HS-27A (cell line): ENCODE data around the gene RGS11.
"Not testable (repeated sequence)": the region's sequence is repeated elsewhere in the genome, so short reads cannot be mapped to it uniquely, and the experiment has no call there.

Experiments
- DNase-seq: peaks from one replicate; pipeline ENCODE4 v3.0.0-alpha.2; 2012; ENCODE audit warnings: low read depth, missing footprints

Gene RGS11

DNA sequence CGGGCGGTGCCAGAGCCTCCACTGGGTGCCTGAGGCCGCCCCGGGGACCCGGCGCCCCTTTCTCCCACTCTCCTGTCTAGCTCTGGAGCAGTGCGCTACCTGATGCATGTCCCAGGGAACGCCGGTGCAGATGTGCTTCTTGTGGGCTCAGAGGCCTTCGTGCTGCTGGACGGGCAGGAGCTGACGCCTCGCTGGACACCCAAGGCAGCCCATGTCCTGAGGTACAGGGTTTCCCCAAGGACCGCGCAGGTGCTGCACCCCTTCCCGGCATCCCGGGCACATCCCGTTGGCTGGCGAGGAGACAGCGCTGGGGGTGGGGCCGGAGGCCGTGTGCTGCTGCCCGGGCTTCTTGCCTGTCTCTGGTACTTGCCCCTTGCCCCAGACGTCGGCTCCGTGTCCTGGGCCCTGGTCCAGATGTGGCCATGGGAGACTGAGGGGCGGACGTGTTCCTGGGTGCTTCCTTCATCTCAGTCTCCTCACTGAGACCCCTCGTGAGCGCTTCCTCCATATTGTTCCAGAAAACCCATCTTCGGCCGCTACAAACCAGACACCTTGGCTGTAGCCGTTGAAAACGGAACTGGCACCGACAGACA, 12.5 kb downstream of the RGS11 start:
- no peak for DNase-seq

DNA sequence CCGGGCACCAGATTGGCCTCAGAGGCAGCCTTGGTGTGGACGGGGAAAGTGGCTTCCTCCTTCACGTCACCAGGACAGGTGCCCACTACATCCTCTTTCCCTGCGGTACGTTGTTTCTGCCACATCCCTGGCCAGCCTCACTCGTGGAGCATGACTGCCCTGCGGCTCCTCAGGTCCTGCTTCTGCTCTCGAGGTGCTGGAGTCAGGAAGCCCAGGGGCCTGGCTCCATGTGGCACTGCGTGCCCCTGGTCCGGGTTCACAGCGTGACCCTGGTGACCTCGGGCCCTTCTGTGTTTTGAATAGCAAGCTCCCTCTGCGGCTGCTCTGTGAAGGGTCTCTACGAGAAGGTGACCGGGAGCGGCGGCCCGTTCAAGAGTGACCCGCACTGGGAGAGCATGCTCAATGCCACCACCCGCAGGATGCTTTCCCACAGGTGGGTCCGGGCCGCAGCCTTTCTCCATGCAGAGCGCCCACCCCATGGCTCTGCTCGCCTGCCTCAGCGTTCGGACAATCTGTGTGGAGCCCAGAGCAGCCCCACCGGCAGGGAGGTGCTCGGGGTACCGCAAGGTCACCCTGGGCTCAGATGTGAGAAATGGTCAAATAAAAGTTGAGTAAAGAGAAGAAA, 13.5 kb downstream of the RGS11 start:
- no peak for DNase-seq

DNA sequence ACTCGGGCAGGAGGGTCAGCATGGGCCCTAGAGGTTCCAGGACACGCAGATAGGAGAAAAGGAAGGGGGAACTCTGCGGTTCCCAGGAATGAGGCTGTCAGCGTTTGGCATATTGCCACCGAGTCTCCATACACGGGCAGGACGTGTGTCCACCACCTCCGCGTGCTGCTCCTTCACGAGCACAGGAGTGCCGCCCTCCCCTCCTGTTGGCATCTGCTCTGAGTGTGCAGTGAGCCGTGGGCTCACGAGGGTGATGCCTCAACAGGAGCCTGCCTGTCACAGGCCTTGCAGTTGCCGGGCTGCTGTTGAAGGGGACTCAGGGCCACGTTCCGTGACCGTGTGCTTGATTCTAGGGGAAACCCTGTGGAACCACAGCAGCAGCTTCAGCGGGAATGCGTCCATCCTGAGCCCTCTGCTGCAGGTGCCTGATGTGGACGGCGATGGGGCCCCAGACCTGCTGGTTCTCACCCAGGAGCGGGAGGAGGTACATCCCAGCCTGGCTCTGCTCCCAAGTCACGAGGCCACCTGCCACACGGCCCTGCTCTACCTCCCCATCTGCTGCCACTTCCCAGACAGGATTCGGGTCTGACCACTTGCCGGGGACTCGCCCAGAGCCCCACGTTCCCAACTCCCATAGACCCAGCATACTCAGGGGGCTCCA, 14.6 kb downstream of the RGS11 start:
- no peak for DNase-seq

DNA sequence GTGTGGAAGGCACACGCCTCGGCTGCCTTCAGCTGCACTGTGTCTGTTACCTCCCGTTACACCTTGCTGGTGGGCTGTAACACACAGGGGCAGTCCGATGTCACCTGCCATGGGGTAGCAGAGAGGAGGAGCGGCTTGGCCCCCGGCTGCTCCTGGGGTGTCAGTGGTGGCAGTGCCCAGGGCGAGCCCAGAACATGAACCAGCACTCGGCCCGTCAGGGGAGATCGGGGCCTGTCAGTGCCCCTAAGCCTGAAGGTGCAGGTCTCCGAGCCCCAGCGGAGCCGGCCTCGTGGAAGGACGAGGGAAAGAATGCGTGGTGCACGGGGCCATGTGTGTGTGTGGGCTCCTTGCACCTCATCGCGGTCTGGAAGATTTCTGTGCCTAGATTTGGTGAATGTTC, 15.4 kb downstream of the RGS11 start:
- DNase-seq, result no peak

DNA sequence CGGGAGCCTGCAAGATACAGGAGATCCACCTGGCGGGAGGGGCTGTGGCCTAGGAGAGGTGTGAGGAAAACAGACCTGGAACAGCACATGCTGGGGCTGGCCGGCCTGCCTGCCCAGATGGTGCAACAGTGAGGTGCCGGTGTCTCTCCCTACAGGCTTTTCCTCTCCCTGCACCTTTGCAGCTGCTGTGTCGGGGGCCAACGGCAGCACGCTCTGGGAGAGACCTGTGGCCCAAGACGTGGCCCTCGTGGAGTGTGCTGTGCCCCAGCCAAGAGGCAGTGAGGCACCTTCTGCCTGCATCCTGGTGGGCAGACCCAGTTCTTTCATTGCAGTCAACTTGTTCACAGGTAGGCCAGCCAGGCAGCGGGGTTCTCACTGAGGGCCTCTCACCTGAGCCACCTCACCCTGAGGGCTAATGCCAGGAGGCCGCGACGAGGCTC, 15.9 kb downstream of the RGS11 start:
- no peak for DNase-seq

DNA sequence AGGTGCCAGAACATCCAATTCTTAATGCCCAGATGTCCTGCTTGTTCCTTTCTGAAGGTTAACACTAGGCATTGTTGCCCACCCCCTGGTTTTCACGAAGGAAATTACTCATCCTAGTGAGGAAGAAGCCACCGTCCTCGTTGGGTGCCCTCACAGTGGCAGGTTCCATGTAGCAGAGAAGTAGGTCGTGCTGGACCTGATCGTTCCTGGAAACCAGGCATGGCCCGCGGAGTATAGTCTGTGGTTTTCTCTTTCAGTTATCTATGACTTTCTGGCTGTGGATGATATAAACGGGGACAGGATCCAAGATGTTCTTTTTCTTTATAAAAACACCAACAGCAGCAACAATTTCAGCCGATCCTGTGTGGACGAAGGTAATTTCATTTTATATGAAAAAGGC, 16.5 kb downstream of the RGS11 start:
- DNase-seq, result no peak

DNA sequence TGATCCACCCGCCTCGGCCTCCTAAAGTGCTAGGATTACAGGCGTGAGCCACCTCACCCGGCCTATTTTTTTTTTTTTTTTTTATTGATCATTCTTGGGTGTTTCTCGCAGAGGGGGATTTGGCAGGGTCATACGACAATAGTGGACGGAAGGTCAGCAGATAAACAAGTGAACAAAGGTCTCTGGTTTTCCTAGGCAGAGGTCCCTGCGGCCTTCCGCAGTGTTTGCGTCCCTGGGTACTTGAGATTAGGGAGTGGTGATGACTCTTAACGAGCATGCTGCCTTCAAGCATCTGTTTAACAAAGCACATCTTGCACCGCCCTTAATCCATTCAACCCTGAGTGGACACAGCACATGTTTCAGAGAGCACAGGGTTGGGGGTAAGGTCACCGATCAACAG, 17.7 kb downstream of the RGS11 start:
- not testable (repeated sequence) for DNase-seq

DNA sequence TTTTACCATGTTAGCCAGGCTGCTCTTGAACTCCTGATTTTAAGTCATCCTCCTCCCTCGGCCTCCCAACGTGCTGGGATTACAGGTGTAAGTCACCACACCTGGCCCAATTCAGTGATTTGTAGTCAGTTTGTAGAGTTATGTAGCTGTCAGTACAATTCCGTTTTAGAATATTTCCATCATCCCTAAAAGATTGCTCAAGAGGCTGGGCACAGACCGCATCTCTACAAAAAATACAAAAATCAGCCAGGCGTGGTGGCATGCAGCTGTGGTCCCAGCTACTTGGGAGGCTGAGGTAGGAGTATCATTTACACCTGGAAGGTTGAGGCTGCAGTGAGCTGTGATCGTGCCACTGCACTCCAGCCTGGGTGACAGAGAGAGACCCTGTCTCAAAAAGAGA, 20.6 kb downstream of the RGS11 start:
- no peak for DNase-seq

DNA sequence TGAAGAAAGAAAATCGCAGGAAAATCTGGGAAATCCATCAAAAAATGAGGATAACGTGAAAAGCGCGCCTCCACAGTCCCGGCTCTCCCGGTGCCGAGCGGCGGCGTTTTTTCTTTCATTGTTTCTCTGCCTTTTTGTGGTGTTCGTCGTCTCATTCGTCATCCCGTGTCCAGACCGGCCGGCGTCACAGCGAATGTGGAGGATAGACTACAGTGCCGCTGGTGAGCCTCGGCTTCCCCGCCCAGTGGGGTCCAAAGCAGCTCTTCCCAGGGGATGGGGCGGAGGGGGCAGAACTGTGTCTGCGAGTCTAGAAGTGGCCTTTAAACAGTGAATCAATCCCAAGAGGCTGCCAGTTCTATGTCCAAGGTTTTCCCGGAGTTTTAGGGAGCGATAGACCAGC, 21.3 kb downstream of the RGS11 start:
- DNase-seq, result no peak

DNA sequence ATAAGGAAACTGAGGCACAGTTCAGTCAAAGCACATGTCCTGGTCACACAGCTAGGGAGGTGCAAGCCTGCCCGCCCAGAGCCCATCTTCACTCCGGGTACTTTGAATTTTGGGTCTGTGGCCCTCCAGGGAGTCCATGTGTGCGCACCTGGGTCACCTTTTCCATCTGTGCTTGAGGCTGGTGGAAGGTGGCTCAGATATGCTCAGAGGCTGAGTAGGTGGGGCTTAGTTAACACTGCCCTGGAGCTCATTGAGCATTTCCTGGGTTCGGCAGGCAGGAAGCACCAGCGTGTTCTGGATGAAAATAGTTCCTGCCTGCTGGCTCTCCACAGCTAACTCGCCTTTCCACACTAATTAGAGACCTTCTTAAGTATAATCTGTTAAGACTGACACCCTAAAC, 21.9 kb downstream of the RGS11 start:
- DNase-seq, result no peak

DNA sequence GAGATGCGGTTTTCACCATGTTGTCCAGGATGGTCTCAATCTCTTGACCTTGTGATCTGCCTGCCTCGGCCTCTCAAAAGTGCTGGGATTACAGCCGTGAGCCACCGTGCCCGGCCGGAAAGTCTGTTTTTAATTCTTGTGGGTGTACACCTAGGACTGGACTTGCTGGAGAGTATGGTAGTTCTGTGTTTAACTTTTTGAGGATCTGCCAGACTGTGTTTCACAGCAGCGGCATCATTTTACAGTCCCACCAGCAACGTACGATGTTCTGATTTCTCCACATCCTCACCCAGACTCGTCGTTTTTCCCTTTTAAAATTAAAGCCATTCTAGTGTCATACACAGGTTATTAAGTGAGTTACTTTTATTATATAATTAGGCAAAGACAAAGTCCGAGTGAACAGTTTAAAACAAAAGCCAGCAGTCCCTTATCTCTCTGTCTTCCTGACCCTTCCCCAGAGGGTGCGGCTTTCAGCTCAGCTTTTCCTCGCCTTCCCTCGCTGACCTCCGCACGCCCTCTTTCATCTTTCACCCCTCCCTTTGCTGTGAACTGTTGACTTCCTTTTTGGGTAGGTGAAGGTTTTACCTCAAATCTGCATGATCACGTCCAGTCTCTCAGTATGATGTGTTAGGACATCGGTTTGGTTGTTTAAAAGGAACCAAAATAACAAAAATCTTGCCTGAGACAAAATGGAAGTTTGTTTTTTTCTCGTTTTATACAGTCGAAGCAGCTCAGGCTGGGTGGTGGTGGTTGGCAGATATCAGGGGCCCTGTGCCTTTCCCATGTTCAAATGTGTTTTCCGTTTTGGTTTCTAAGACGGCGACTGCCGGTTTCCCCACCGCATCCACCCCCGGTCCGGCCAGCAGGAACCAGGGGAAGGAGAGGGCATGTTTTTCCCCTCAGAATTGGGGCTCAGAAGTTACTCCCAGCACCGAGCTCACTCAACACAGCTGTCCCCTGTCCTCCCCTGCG, 23.1 kb downstream of the RGS11 start:
- no peak for DNase-seq

DNA sequence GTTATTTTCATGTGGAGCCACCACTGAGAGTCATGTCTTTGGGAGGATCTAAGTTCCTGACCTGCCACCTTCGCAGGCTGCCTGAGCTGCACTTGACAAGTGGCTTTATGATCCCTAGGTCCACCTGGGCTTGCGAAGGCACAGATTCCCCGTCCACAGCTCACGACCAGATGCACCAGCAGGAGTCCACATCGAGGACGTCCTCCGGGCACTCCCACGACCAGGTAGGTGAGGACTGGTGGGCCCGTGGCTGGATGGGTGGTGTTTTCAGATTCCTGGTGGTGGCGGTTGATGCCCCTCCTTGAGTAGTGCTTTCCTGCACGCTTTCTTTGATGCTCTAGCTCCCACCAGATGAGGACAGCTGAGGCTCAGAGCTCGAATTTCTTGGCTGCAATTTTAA, 26.3 kb downstream of the RGS11 start:
- DNase-seq, result no peak

DNA sequence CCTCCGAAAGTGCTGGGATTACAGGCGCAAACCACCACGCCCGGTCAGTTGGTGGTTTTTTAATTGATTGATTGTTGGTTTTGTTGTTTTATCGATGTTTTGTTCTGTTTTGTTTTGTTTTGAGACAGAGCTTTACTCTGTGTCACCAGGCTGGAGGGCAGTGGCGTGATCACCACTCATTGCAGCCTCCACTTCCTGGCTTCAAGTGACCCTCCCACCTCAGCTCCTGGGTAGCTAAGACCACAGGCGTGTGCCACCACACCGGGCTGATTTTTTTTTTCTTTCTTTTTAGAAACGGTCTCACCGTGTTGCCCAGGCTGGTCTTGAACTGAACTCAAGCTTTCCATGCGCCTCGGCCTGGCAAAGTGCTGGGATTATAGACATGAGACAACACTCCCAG, 28.7 kb downstream of the RGS11 start:
- no peak for DNase-seq

DNA sequence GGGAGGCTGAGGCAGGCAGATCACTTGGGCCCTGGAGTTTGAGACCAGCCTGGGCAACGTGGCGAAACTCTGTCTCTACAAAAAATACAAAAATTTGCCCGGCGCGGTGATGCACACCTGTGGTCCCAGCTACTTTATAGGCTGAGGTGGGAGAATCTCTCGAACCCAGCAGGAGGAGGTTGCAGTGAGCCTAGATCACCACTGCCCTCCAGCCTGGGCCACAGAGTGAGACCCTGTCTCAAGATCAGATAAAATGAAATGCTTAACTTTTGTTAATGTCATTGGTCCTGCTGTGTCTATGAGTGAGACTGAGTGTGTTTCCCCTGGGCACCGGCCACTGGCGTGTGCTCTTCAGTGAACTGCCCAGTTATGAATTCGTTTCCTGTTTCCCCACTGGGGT, 30.6 kb downstream of the RGS11 start:
- no peak for DNase-seq

DNA sequence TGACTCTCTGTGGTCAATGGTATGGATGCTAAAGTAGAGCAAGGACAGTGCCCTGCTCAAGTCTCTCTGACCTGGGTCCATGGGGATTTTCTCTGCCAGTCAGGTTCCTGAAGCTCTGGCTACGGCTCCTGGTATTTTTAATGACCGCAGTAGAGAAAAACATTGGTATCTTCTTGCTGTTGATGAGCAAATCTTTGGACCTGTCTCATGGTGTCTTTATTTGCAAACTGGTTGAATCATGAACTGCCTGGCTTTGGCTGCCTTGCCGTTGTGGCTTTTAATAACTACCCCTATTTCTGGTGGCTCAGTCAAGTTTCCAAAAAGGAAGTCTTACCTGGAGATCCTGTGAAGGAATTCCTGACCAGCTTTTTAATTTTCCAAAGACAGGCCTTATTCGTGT, 32.4 kb downstream of the RGS11 start:
- DNase-seq, result no peak

DNA sequence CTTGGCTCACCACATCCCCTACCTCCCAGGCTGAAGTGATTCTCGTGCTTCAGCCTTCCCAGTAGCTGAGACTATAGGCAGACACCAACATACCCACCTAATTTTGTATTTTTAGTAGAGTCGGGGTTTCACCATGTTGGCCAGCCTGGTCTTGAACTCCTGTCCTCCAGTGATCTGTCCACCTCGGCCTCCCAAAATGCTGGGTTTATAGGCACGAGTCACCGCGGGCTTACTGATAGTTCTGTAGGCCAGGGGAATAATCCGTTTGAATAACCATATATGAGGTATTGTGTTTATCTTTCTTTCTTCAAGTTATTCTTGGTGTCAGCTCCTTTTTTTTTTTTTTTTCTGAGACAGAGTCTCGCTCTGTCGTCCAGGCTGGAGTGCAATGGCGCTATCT, 33.5 kb downstream of the RGS11 start:
- no peak for DNase-seq

DNA sequence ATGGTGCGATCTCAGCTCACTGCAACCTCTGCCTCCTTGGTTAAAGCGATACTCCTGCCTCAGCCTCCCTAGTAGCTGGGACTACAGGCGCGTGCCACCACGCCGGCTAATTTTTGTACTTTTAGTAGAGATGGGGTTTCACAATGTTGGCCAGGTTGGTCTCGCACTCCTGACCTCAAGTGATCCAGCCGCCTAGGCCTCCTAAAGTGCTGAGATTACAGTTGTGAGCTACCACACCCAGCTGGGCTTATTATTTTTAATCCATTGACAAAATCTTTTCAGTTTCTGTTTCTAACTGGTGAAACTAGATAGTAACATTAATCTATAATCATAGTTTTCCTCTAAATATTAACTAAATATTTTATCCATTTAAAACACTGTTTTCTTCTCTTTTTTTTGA, 35.2 kb downstream of the RGS11 start:
- no peak for DNase-seq

DNA sequence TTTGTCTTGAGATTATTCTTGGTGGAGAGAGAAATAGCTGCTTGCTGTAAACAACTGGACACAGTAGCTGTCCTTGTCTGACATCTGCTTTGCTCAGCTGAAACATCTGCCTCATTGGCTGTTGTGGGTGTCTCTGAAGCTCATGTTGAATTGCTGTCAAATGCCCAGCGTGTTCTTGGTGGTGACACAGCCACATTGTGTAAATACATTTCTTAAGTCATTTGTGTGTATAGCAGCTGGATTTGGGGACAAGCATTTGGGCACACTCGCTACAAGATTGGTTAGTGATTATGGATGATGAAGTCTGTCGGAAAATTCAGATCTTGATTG, 35.8 kb downstream of the RGS11 start:
- no peak for DNase-seq

DNA sequence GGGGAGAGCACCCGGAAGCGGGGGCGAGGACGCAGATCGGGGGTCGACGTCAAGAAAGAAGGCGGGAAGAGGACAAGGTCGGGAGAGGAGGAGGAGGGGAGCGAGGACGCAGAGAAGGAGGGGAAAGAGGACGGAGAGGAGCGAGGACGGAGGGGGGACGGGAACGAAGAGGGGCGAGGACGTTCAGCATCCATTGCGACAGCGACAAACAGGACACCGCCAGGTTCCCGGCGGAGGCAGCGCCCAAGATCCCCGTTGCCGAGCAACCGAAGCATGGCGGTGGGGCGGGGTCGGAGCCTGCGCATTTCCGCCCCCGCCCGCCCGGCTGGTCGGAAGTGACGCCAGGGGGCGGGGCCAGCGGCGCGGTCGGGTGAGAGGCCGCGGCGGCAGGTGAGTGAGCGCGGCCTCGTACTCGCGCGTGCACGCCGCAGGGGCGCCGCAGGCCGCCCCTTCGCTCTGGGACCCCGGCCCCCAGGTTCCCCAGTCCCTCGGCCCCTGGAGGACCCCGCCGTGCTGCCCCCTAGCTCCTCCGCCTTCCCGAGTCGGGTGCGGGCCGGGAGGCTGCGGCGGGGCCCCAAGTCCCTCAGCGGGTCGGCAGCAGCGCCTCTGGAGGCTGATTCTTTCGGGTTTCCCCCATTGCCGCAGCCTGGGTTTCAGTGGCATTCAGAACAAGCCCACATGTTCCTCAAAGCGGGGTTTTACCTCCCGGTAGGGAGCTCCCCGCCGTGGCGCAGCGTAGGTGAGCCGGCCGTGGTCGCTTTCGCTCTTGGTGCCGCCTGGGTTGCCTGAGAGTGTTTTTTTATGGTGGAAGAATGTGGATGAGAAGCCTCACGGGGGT, 41.1 kb downstream of the RGS11 start, which contains the start of gene FAM234A:
Gene FAM234A (plus strand): TSS at position 354 of the 838 bp plus-strand sequence. CDS start 19,593 bp downstream, outside the sequence.
- peak; percentile 58 for DNase-seq

DNA sequence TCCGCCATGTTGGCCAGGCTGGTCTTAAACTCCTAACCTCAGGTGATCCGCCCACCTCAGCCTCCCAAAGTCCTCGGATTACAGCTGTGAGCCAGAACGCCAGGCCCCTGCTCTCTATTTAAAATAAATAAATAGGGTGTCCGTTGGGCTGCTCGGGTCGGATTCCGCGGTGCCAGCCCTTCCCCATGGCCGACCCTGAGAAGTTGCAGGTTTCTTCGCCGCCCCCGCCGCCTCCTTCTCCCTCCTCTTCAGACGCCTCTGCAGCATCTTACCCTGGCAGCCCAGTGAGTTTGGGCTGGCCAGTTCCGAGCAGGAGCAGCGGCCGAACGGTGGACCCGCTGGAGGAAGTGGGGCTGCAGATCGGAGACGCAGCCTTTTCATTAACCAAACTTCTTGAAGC, 44.8 kb downstream of the RGS11 start:
- no peak for DNase-seq

DNA sequence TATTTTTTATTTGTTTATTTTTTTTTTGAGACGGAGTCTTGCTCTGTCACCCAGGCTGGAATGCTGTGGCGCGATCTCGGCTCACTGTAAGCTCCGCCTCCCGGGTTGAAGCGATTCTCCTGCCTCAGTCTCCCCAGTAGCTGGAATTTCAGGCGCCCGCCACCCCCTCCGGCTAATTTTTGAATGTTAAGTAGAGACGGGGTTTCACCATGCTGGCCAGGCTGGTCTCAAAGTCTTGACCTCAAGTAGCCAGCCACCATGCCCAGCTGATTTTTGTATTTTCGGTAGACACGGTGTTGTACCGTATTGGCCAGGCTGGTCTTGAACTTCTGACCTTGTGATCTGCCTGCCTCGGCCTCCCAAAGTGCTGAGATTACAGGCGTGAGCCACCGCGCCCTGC, 45.4 kb downstream of the RGS11 start:
- not testable (repeated sequence) for DNase-seq
